Dendritic cell treated with granulocyte-macrophage colony-stimulating factor and Interleukin-4, amounts not matched to agents 40 ng/mL and 50 ng/mL, for 4 days (primary cell): ENCODE results near the gene ENG.
"Not testable (repeated sequence)": the region's sequence is repeated elsewhere in the genome, so short reads cannot be mapped to it uniquely, and the experiment has no call there.

Source experiments
- H3K27ac Mint-ChIP-seq: one replicate; pipeline ENCODE4 v1.8.0; 2022; ENCODE audit warnings: mild to moderate bottlenecking, mixed read lengths
- H3K27me3 Mint-ChIP-seq: one replicate; pipeline ENCODE4 v1.8.0; 2022; ENCODE audit warnings: mild to moderate bottlenecking, mixed read lengths
- H3K36me3 Mint-ChIP-seq: one replicate; pipeline ENCODE4 v1.8.0; 2022; ENCODE audit warnings: low read depth, mixed read lengths
- H3K4me1 Mint-ChIP-seq: one replicate; pipeline ENCODE4 v1.8.0; 2022; ENCODE audit warnings: low read depth, mixed read lengths
- H3K4me3 Mint-ChIP-seq: one replicate; pipeline ENCODE4 v1.8.0; 2022; ENCODE audit warnings: mild to moderate bottlenecking, moderate library complexity, mixed read lengths
- H3K9me3 Mint-ChIP-seq: one replicate; pipeline ENCODE4 v1.8.0; 2022; ENCODE audit warnings: mixed read lengths
- intact Hi-C: fragments of 100-400 bp; cut with micrococcal nuclease; formaldehyde crosslinking; loops from one replicate; pipeline ENCODE4 v1.15.0; 2022

ENG gene

DNA sequence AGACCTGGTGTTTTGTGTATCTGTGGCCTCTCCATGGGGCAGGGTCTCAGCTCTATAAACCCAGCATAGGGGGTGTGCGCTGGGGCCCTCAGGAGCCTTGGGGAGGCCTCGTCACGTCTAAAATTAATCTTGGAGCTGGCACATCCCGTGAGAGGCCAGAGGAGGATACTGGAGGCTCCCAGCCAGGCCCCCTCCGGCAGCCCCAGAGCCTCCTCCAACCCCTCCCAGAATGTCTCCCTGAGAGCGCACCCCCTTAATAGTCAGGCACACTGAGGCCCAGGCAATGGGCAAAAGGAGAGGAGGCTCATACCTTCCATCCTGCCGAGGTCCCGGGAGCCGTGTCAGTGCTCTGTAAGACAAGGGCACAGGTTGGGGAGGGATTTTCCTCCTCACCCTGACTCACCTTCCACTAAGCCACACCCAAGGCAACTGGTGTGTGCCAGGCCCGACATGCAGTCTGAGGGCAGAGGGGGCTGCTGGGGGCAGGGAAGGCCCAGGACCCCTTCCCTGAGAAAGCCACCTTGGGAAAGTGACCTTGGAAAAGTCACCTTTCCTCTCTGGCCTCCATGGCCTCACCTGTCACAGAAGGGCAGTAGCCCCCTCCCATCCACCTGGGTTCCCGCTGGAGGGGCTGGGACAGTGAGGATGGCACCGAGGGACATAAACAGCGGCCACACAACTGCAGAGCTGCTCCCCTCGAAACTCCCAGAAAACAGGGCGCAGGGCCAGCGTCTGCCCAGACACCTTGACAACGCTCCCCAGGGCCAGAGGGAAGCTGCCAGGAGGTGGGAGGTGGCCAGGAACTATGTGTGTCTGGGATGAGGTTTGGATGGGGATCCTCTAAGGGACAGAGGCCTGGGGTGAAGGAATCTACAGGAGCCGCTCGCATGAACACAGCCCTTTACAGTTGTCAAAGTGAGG lies 20.1 kb upstream of the ENG start:
- H3K27ac Mint-ChIP-seq, result no peak overlapping the region
- intact Hi-C loops, result loop anchor here (5.0 kb wide), 1 partner anchor 87 kb away; the partner anchor contains the start of gene CDK9
- no peaks in the 10 kb centered on the region for H3K36me3 Mint-ChIP-seq
- no peaks in the 10 kb centered on the region for H3K9me3 Mint-ChIP-seq
- no peak overlapping the region for H3K4me3 Mint-ChIP-seq
- peaks cover 30% of the 10 kb centered on the region for H3K27me3 Mint-ChIP-seq
- peaks cover 45% of the 10 kb centered on the region for H3K4me1 Mint-ChIP-seq

DNA sequence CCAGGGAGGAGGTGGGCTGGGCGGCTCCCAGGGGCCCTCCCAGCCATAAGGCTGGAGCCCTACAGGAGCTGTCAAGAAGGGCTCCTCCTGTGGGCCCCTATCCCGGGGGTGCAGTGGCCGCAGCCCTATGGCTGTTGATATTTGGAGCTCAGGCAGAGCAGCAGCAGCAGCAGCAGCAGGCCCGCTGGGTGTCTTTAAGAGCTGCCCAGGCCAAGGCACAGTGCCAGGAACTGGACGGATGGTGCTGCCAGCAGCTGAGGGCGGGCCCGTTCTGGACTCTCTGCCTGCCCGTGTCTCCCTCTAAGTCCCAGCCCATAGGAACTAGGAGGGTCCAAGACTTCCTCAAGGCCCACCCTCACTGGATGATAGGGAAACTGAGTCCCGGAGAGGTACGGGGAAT lies 19.4 kb upstream of the ENG start:
- Mint-ChIP-seq H3K4me3 (no peak overlapping the region), H3K27me3 (peaks cover 26% of the 10 kb centered on the region), H3K4me1 (peaks cover 43% of the 10 kb centered on the region), H3K9me3 (no peaks in the 10 kb centered on the region), H3K36me3 (no peaks in the 10 kb centered on the region), H3K27ac (no peak overlapping the region)
- intact Hi-C loops, result loop anchor here (5.0 kb wide), 1 partner anchor 87 kb away; the partner anchor contains the start of gene CDK9

DNA sequence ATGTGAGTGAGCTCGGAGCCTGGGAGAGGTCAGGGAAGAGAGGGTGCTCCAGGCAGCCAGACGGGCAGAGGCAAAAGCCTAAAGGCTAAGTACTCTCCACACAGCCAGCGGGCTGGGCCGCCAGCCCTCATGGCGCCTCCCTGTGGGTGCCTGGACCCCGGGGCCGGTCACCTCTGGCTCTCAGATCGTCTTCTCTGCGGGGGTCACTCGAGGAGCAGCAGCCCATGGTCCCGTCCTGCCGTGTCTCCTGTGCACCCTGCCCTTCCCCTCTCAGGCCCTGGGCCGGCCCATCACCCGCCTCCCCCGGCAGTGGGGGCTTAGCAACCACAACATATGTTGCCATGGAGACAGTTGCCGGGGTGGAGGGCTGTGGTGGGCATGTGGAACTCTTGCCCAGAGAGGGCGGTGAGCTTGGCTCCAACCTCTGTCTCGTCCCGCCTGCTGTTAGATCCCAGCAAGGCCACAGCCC lies 18.8 kb upstream of the ENG start:
- H3K4me1 Mint-ChIP-seq, result peaks cover 44% of the 10 kb centered on the region
- intact Hi-C loops, result loop anchor here (5.0 kb wide), 1 partner anchor 86 kb away; the partner anchor contains the start of gene CDK9
- no peak overlapping the region for H3K4me3 Mint-ChIP-seq
- no peaks in the 10 kb centered on the region for H3K36me3 Mint-ChIP-seq
- no peaks in the 10 kb centered on the region for H3K9me3 Mint-ChIP-seq
- H3K27me3 Mint-ChIP-seq, result peaks cover 21% of the 10 kb centered on the region
- H3K27ac Mint-ChIP-seq, result peak overlapping the region; percentile 34

DNA sequence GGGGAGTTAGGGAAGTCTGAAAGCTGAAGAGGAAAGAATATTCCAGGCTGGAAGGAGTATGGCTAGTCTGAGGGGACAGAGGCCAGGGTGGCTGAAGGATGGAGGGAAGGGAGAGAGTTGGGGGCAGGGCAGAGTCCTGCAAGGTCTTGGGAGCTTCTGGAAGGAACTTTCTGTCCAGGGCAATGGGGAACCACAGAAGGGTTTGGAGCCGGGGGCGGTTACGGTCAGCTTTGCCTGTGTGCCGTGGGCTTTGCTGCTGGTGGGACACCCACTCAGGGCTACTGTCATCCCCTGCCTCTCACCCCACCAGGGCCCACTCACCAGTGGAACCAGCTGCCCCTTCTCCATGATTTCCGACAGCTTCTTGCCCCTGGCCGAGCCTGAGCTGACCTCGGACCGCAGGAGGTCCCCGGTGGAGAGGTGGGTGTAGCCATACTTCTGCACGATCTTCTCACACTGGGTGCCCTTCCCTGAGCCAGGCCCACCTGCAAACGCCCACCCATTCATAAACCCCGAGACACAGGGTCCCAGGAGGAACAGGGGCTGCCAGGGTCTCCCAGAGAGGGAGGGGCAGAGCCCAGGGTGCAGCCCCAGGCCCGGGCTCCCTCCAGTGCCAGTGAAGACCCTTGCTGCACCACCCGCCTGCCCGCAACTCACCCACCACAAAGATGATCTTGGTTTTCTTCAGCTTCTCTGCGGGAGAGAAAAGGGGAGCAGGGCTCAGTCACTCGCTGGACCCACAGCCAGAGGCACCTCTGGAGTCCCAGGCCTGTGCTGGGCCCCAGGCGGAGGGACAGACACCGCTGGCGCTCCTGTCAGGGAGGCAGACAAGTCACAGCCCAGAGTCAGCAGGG lies 18.1 kb upstream of the ENG start:
- intact Hi-C loops, result loop anchor here (5.0 kb wide), 1 partner anchor 85 kb away; the partner anchor contains the start of gene CDK9
- peak overlapping the region; percentile 34 for H3K27ac Mint-ChIP-seq
- H3K4me3 Mint-ChIP-seq, result no peak overlapping the region
- H3K9me3 Mint-ChIP-seq, result no peaks in the 10 kb centered on the region
- H3K27me3 Mint-ChIP-seq, result peaks cover 14% of the 10 kb centered on the region
- H3K36me3 Mint-ChIP-seq, result no peaks in the 10 kb centered on the region
- peaks cover 37% of the 10 kb centered on the region for H3K4me1 Mint-ChIP-seq

DNA sequence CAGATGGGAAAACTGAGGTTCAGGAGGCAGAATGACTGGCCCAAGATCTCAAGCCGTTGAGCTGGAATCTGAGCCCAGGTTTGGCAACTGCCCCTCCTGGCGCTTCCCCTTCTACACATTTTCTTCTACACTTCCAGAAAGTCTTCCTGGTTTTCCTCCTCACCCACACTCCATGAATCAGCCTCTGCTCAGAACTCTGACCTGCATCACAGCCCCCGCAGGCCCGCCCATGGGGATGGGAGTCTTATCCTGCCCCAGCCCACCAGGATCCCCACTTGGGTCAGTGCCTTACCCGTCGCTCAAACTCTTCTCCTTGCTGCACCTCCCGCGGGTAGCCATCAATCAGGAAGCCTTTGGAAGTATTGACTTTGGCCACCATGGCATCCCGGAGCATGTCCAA lies 17.1 kb upstream of the ENG start:
- Mint-ChIP-seq H3K27ac (no peak overlapping the region), H3K9me3 (no peaks in the 10 kb centered on the region), H3K4me3 (no peak overlapping the region), H3K4me1 (peaks cover 34% of the 10 kb centered on the region), H3K36me3 (no peaks in the 10 kb centered on the region), H3K27me3 (peaks cover 4% of the 10 kb centered on the region)
- intact Hi-C loops, result loop anchor here (5.0 kb wide), 1 partner anchor 84 kb away; the partner anchor contains the start of gene CDK9

DNA sequence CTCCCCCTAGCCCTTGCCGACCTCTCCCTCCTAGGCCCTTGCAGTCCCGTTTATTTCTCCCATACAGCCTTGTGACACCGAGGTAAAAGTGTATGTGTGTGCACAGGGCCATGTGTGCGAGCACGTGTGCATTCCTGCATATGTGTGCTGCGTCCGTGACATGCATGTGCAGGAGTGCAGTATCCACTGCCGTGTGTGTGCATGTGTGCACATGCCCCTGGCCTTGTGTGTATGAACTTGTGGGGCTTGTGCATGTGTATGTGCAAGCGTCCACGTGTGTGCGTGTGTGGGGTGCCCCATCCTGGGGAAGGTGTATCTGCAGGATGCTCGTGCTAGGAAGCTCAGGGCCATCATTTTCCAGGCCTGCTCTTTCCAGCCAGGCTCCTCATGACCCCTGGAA lies 16.4 kb upstream of the ENG start:
- no peak overlapping the region for H3K27ac Mint-ChIP-seq
- no peaks in the 10 kb centered on the region for H3K36me3 Mint-ChIP-seq
- H3K9me3 Mint-ChIP-seq, result no peaks in the 10 kb centered on the region
- H3K4me3 Mint-ChIP-seq, result no peak overlapping the region
- H3K27me3 Mint-ChIP-seq, result peaks cover 1% of the 10 kb centered on the region
- intact Hi-C loops, result loop anchor here (5.0 kb wide), 1 partner anchor 84 kb away; the partner anchor contains the start of gene CDK9
- peaks cover 34% of the 10 kb centered on the region for H3K4me1 Mint-ChIP-seq

DNA sequence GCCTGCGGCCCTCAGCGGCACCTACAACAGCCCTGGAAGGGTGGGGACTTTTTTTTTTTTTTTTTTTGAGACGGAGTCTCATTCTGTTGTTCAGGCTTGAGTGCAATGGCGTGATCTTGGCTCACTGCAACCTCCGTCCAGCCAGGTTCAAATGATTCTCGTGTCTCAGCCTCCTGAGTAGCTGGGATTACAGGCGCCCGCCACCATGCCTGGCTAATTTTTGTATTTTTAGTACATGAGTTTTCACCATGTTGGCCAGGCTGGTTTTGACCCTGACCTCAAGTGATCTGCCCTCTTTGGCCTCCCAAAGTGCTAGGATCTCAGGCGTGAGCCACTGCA lies 15.7 kb upstream of the ENG start:
- intact Hi-C loops, result loop anchor here (5.0 kb wide), 1 partner anchor 83 kb away; the partner anchor contains the start of gene CDK9
- H3K27ac Mint-ChIP-seq, H3K36me3 Mint-ChIP-seq: not testable (repeated sequence)

DNA sequence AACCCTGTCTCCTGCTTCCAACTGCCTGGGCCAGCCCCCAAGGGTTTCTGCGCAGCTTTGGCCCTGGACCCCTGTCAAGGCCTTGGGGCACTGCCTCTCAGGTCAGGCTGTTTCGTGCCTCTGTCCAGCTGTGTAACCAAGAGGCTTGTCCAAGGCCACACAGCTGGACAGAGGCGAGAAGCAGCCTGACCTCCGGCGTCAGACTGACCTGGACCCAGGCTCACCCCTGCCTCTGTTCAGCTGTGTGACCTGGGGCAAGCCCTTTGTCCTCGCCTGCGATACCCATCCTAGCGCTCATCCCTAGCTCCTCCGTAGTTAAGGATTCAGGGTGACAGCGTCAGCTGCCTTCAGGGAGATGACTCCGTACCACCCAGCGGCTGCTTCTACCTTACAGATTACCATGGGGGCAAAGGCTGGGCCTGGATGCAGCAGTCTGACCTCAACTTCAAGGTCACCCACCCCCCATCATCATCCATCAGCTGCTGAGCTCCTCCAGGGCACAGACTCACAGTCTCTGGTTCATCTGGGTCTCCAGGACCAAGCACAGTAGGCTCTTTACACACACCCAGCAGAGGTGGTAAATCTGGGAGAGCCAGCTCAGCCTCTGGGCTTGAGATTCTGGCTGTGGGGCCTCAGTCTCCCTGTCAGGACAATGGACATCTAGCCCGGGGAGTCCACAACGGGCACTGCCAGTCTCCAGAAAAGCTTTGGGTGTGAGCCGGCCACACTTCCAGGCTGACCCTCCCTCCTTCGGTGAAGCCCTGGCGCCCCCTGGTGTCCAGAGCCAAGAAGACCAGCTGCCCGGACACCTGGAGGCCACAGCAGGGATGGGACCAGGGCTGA lies 15.1 kb upstream of the ENG start:
- H3K9me3 Mint-ChIP-seq, result no peaks in the 10 kb centered on the region
- intact Hi-C loops, result loop anchor here (2.0 to 5.0 kb wide), 2 partner anchors 82 to 135 kb away; partner anchors contain the start of genes CDK9 and TOR2A
- peak overlapping the region; percentile 28 for H3K27ac Mint-ChIP-seq
- peaks cover 40% of the 10 kb centered on the region for H3K4me1 Mint-ChIP-seq
- H3K27me3 Mint-ChIP-seq, result peaks cover 1% of the 10 kb centered on the region
- H3K36me3 Mint-ChIP-seq, result no peaks in the 10 kb centered on the region
- no peak overlapping the region for H3K4me3 Mint-ChIP-seq

More for the DNA sequence above, 15.7 kb upstream of the ENG start:
- not testable (repeated sequence) for H3K4me3 Mint-ChIP-seq, H3K27me3 Mint-ChIP-seq, H3K9me3 Mint-ChIP-seq
- H3K4me1 Mint-ChIP-seq, result peaks cover 35% of the 10 kb centered on the region

DNA sequence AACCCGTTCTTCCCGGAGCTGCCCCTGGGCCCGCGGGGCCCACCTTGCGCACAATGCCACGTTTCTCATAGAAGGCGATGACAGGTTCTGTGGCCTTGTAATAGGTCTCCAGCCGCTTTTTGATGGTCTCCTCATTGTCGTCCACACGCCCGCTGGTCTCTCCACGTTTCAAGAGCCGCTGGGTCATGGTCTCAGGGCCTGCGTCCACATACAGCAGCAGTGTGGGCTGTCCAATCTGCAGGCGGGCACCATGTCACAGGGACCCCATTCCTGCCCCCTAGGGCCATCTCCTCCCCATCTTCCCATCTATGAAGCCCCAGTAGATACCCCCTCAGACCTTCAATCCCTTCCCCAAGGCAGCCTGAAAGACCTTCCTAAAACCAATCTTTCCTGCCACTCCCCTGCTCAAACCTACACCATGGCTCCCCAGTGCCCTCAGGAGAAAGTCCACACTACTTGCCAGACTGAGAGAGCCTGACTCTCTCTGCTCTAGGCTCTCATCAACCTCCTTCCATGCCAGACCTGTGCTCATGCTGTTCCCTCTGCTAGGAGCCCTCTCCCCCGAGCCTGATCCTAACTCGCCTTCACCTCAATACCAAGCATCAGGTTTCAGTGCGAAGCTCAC lies 13.9 kb upstream of the ENG start:
- Mint-ChIP-seq H3K9me3 (no peaks in the 10 kb centered on the region), H3K4me3 (no peak overlapping the region), H3K27ac (peak overlapping the region; percentile 21), H3K27me3 (peaks cover 1% of the 10 kb centered on the region), H3K36me3 (no peaks in the 10 kb centered on the region), H3K4me1 (peaks cover 40% of the 10 kb centered on the region)
- intact Hi-C loops, result loop anchor here (2.0 kb wide), 1 partner anchor 134 kb away; the partner anchor contains the start of gene TOR2A

DNA sequence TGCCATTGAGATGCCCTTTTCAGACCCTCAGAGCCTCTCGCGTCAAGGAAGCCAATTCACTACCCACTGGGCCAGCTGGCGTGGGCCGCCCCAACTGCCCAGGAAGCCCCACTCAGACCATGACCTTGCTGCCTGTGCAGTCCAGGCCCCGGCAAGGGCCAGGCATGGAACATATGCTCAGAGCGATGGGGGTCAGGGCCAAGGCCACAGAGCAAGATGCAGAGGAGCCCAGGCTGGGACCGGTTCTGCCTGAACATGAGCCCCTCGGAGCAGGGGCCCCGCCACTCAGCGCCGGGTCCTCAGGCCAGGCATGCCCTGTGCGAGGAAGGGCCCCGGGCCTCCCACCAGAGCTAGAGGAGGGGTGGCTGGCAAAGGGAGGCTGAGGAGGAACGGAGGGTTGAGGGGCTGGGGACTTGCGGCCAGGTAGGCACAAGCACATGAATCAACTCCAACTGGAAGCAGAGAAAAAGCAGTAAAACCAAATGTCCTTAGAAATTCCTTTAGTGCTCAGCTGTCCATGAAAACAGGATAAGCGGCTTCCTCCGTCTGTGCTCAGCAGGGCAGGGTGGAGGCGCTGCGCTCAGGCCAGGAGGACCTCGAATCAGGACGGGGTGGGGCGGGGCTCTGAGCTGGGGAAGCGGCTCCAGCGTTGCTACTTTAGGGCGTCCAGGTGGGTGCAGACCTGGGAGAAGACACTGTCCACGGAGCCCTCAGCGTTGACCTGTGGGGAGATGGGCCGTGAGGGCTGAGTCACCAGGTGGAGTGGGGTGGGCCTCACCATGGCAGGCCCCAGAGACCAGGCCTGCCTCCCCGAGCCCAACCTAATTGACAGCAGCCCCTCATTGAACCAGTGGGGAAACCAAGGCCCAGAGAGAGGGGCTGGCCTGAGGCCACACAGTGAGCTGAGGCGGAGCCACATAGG lies 13.2 kb upstream of the ENG start:
- Mint-ChIP-seq H3K27ac (no peak overlapping the region), H3K4me1 (peaks cover 41% of the 10 kb centered on the region), H3K4me3 (no peak overlapping the region), H3K9me3 (no peaks in the 10 kb centered on the region), H3K36me3 (no peaks in the 10 kb centered on the region), H3K27me3 (peaks cover 1% of the 10 kb centered on the region)
- intact Hi-C loops, result loop anchor here (2.0 kb wide), 1 partner anchor 133 kb away; the partner anchor contains the start of gene TOR2A

DNA sequence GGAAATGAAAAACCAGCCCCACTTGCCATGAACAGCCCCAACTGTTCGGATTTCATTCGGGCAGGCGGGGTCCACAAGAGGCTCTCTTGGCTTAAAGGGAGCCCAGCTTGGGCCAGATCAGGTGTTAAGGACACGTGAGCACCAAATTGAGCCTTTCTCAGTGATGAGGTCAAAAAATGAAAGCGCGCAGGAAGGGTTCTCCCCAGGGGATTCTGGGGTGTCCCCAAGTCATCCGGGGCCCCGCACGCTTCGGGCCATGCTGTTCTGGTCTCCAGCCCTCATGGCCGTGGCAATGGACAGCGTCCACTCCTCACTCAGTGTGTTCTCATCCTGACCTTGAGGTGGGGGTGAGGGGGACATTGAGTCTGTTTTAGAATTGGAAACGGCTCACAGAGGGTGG lies 12.1 kb upstream of the ENG start:
- H3K9me3 Mint-ChIP-seq, result no peaks in the 10 kb centered on the region
- H3K4me1 Mint-ChIP-seq, result peaks cover 41% of the 10 kb centered on the region

More for the DNA sequence above, 12.1 kb upstream of the ENG start:
- Mint-ChIP-seq H3K4me3 (no peak overlapping the region), H3K36me3 (no peaks in the 10 kb centered on the region), H3K27me3 (peaks cover under 1% of the 10 kb centered on the region), H3K27ac (no peak overlapping the region)
- intact Hi-C loops, result no loop called here
